Limb (tissue), 2 donors: ENCODE measurements around the gene WAPL.

Experiments
- DNase-seq, 2 donors: peaks; one replicate each; pipeline ENCODE4 v3.0.0-alpha.2; 2016; ENCODE audit errors: extremely low spot score in 2 of 2

The WAPL gene

GRCh38 chr10:86523348-86523747 is 1.8 kb upstream of the WAPL start:
- DNase-seq, result no peak

- DNase-seq, result no peak
Measured at GRCh38 chr10:86522510-86522855, 891 bp upstream of the WAPL start.

GRCh38 chr10:86520871-86521677 is 518 bp downstream of the WAPL start:
- DNase-seq, result peak in 1 of 2 donors; percentile 67

- DNase-seq, result no peak
Measured at GRCh38 chr10:86518781-86519180, 2.8 kb downstream of the WAPL start.

GRCh38 chr10:86512137-86512536 is 9.5 kb downstream of the WAPL start:
- DNase-seq, result no peak

DNA sequence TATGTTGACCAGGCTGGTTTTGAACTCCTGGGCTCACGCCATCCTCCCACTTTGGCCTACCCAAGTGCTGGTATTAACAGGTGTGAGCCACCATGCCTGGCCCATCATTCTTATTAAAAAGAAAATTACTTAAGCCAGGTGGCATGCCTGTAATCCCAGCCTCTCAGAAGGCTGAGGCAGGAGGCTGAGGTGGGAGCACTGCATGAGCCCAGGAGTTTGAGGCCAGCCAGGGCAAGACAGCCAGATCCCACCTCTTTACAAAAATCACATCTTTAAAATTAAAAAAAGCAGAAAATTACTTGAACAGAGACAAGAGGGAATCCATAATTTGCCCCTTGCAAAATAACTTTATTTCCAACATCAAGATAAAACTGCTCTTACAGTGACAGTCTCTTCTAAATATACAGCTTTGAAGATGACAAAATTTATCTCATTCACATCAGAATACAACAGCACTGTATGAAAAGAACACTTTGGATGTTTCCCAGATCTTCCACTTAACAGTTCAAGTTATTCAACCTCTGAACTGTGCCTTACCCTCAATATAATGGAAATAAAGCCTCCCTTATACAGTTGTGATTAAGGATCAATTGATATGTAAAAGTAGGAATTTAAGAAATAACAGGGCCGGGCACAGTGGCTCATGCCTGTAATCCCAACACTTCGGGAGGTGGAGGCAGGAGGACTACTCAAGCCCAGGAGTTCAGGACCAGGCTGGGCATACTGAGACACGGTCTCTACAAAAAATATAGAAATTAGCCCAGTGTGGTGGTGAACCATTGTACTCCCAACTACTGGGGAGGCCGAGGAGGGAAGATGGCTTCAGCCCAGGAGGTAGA is 10.3 kb downstream of the WAPL start:
- no peak for DNase-seq

DNA sequence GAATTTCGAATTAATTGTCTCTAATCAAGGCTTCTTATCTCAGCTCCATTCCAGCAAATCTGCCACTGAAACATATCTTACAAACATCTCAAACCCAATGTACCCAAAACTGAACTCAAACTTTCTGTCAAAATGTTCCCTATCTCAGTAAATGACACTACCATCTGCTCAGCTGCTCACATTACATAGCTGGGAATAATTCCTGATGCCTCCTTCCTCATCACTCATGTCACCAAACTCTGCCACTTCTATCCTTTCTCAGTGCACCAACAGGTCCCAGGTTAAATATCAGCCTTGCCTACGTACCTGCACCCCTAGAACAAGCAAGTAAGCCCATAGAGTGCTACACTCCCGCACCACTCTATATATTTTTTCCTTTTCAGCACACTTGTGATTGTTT is 12.4 kb downstream of the WAPL start:
- no peak for DNase-seq

- no peak for DNase-seq
Measured at GRCh38 chr10:86508217-86508616, 13.4 kb downstream of the WAPL start.

- DNase-seq, result no peak
Measured at GRCh38 chr10:86506499-86506898, 15.1 kb downstream of the WAPL start.

- DNase-seq, result no peak
Measured at GRCh38 chr10:86506062-86506461, 15.5 kb downstream of the WAPL start.

DNA sequence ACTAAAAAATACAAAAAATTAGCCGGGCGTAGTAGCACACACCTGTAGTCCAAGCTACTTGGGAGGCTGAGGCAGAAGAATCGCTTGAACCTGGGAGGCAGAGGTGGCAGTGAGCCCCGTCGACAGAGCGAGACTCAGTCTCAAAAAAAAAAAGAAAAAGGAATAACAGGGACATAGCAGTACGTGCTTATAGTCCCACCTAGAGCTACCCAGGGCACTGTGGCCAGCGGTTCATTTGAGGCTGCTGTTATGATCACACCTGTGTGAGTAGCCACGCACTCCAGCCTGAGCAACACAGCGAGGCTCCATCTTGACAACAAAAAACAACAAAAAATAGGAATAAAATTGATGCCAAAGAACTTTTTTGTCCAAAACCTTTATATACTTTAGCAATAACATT is 17.1 kb downstream of the WAPL start:
- no peak for DNase-seq

DNA sequence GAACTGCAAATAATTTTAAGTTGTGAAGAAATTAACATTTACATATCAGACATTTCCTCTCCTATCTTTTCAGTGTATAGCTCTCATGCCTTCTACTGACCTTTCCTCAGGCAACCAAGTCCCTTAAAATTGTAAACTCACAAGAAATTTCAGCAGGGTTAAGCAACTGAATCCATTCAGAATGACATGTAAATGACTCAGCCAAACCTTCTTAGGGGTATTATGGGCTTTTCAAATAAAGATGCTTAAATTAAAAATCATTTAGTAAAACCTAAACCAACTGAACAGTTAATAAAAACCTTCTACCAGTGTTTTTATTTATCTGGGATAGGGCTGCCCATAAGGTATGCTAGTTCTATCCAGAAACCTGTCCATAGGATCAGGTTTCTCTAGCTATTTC is 20.7 kb downstream of the WAPL start:
- DNase-seq, result no peak

GRCh38 chr10:86498598-86498997 is 23.0 kb downstream of the WAPL start:
- no peak for DNase-seq

GRCh38 chr10:86497621-86498020 is 24.0 kb downstream of the WAPL start:
- no peak for DNase-seq

DNA sequence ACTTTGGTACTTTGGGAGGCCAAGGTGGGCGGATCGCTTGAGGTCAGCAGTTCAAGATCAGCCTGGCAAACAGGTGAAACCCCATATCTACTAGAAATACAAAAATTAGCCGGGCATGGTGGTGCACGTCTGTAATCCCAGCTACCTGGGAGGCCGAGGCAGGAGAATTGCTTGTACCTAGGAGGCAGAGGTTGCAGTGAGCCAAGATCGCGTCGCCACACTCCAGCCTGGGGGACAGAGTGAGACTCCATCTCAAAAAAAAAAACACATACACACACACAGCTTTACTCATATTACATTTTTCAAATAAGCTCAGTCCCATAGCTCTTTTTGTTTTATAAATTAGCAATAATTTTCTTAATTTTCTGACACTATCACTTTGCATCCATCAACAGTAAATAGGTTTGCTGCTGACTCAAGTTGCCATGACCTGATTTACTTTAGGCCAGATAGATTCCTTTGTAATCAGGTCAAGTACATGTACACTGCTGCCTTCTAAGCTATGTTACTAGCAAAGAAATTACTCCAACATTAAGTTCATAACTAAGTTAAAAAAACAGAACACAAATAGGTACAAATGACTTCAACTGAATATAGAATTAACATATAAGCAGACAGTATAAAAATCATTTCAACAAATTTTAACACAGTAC is 31.5 kb downstream of the WAPL start:
- DNase-seq, result no peak

DNA sequence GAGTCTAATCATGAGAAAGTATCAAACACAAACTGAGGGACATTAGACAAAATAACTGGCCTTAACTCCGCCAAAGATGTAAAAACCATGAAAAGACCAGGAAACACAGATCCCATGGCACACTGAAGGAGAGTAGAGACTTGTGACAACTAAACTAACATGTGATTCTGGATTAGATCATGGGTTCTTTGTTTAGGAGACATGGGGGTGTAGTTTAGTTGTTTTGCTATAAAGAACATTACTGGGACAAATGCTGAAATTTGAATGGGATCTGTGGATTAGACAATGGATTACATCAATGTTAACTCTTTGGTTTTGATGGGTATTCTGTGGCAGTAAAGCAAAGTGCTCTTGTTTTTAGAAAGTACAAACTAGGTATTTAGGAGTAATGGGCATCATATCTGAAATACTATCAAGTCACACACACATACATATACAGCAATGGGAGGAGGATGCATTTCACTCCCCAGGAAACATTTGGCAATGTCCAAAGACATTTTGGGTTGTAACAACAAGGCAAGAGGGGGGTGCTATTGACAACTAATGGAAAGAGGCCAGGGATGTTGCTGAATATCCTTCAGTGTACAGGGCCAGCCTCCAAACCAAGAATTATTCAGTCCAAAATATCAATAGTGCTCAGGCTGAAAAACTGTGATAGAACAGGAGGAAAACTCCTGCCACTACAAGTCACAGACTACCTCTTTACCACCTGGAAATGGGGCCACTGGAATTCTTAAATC is 32.4 kb downstream of the WAPL start:
- DNase-seq, result no peak

DNA sequence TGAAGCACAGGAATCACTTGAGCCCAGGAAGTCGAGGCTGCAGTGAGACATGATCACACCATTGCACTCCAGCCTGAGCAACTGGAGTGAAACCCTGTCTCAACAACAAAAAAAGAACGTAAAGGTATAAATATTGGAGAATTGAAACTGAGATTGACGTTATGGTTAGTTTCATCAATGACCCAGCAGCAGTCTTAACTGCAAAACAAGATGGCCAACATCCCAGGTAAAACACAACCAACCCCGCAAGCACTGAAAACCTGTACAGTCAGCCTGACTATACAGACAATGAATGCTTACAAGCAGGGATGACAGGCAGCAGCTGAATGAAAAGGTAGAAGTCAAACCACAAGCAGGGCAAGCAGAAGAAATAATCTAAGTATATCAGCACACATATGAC is 34.7 kb downstream of the WAPL start:
- no peak for DNase-seq

GRCh38 chr10:86483664-86484063 is 37.9 kb downstream of the WAPL start:
- no peak for DNase-seq

DNA sequence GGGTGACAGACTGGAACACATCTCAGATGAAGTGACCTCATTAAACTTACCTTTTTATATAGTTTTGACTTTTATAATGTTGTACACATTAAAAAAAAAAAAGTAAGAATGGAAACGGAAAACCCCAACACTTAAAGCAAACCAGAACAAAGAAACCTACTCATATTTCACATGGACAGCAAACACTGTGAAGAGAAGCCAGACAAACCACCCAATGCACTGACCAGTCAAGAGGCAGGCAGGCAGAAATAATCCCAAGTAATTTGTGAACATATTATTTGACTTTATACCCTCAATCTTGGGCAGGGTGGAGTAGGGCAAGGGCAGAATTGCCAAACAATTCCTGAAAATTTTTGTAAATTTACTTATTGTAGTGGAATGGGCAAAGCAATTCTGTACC is 39.8 kb downstream of the WAPL start:
- no peak for DNase-seq

- DNase-seq, result no peak
Measured at GRCh38 chr10:86480571-86480970, 41.0 kb downstream of the WAPL start.

- no peak for DNase-seq
Measured at GRCh38 chr10:86472061-86472460, 49.5 kb downstream of the WAPL start.
